IPS DF 4.7 (cell line): ENCODE measurements around the gene SNED1.

Experiments used
- DNase-seq: peaks from one replicate; pipeline ENCODE4 v3.0.0-alpha.2; 2013; ENCODE audit warnings: low spot score; ENCODE audit errors: extremely low read depth

SNED1 gene

GRCh38 chr2:241020629-241021190 is 22.3 kb downstream of the SNED1 start:
- no peak for DNase-seq

GRCh38 chr2:241025639-241026038 is 27.2 kb downstream of the SNED1 start:
- DNase-seq = no peak

- no peak for DNase-seq
Measured at GRCh38 chr2:241029599-241030332, 31.3 kb downstream of the SNED1 start.

GRCh38 chr2:241030333-241030680 is 31.9 kb downstream of the SNED1 start:
- DNase-seq = no peak

GRCh38 chr2:241030883-241031282 is 32.5 kb downstream of the SNED1 start:
- DNase-seq = no peak

- DNase-seq = no peak
Measured at GRCh38 chr2:241031436-241032165, 33.2 kb downstream of the SNED1 start.

GRCh38 chr2:241033336-241033987 is 35.0 kb downstream of the SNED1 start:
- no peak for DNase-seq

- no peak for DNase-seq
Measured at GRCh38 chr2:241033994-241034393, 35.6 kb downstream of the SNED1 start.

GRCh38 chr2:241034490-241035141 is 36.2 kb downstream of the SNED1 start:
- no peak for DNase-seq

GRCh38 chr2:241035142-241035817 is 36.9 kb downstream of the SNED1 start:
- no peak for DNase-seq

- no peak for DNase-seq
Measured at GRCh38 chr2:241035818-241036396, 37.5 kb downstream of the SNED1 start.

GRCh38 chr2:241036397-241036963 is 38.1 kb downstream of the SNED1 start:
- no peak for DNase-seq

- DNase-seq = no peak
Measured at GRCh38 chr2:241036964-241037421, 38.6 kb downstream of the SNED1 start.

- no peak for DNase-seq
Measured at GRCh38 chr2:241037498-241037897, 39.1 kb downstream of the SNED1 start.

GRCh38 chr2:241038374-241039180 is 40.2 kb downstream of the SNED1 start:
- DNase-seq = no peak

- no peak for DNase-seq
Measured at GRCh38 chr2:241039416-241039815, 41.0 kb downstream of the SNED1 start.

- DNase-seq = no peak
Measured at GRCh38 chr2:241040081-241040803, 41.8 kb downstream of the SNED1 start.

GRCh38 chr2:241041589-241042158 is 43.3 kb downstream of the SNED1 start:
- no peak for DNase-seq
